ENCODE measurements around the gene SYNPO2. TPM values are rescaled to one million over a fixed set of nuclear protein-coding genes. Genes with fewer than 3 reads are reported as not detected.

Gene SYNPO2
- total RNA-seq, 1 experiment from 2014 or later = 0.28 TPM

Other genes with a start within 250 kb of the SYNPO2 start
- 22.4 TPM for gene METTL14, start 203.5 kb upstream of the SYNPO2 start, total RNA-seq (2021; ENCODE audit: unreplicated experiment)
- 13.4 TPM for gene SEC24D, start 52.7 kb upstream of the SYNPO2 start, total RNA-seq (2021; ENCODE audit: unreplicated experiment)
- gene MYOZ2, start 247.0 kb downstream of the SYNPO2 start, total RNA-seq (2021; ENCODE audit: unreplicated experiment) = not detected